Fibroblast of lung (primary cell): ENCODE results near the gene GPD1.

Experiments used
- EZH2 ChIP-seq: IDR thresholded peaks from 2 replicates; pipeline ENCODE4 v1.5.1; 2012; ENCODE audit warnings: low read length, control low read depth, mild to moderate bottlenecking; ENCODE audit errors: missing control alignments
- TF ChIP-seq, protein P1 (sequence below), 2 donors: IDR thresholded peaks in 1 of 2; conservative IDR thresholded peaks in 1 of 2; 1 replicate in 1 of 2; 2 replicates in 1 of 2; pipeline ENCODE4 v1.5.1; 2011 to 2012; ENCODE audit warnings: low read length in 2 of 2, control low read depth in 1 of 2, inconsistent platforms in 1 of 2, low read depth in 1 of 2, mild to moderate bottlenecking in 1 of 2

DNA sequence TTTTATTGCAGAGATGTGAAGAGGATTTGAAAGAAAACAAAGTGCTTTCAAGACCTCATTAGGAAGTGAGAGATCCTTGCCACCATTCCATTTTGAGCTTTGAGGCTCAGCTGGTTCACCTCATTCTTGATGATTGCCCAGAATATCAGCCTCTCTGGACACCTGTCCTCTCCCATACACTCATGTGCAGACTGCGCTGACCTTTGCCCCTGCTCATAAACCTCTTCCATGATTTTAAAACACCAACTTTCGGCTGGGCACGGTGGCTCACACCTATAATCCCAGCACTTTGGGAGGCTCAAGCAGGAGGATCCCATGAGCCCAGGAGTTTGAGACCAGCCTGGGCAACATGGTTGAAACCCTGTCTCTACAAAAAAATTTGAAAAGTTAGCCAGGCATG, 17.1 kb downstream of the GPD1 start:
- TF ChIP-seq, protein P1, sequence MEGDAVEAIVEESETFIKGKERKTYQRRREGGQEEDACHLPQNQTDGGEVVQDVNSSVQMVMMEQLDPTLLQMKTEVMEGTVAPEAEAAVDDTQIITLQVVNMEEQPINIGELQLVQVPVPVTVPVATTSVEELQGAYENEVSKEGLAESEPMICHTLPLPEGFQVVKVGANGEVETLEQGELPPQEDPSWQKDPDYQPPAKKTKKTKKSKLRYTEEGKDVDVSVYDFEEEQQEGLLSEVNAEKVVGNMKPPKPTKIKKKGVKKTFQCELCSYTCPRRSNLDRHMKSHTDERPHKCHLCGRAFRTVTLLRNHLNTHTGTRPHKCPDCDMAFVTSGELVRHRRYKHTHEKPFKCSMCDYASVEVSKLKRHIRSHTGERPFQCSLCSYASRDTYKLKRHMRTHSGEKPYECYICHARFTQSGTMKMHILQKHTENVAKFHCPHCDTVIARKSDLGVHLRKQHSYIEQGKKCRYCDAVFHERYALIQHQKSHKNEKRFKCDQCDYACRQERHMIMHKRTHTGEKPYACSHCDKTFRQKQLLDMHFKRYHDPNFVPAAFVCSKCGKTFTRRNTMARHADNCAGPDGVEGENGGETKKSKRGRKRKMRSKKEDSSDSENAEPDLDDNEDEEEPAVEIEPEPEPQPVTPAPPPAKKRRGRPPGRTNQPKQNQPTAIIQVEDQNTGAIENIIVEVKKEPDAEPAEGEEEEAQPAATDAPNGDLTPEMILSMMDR (conservative IDR thresholded peaks at IDR 0.05 in 1 of 2, IDR thresholded peaks at IDR 0.05 in 1 of 2; ENCODE audit: low read depth in 1 of 2, low read length in 2 of 2) = no peak
- no peak for TF ChIP-seq EZH2
